ENCODE results near the gene TMEM200B. TPM values are rescaled to one million over a fixed set of nuclear protein-coding genes. Genes with fewer than 3 reads are reported as not detected.

Gene TMEM200B
- total and polyA plus RNA-seq, 7 donors, result 0.23 to 32.6 (median 24.6) TPM

DNA sequence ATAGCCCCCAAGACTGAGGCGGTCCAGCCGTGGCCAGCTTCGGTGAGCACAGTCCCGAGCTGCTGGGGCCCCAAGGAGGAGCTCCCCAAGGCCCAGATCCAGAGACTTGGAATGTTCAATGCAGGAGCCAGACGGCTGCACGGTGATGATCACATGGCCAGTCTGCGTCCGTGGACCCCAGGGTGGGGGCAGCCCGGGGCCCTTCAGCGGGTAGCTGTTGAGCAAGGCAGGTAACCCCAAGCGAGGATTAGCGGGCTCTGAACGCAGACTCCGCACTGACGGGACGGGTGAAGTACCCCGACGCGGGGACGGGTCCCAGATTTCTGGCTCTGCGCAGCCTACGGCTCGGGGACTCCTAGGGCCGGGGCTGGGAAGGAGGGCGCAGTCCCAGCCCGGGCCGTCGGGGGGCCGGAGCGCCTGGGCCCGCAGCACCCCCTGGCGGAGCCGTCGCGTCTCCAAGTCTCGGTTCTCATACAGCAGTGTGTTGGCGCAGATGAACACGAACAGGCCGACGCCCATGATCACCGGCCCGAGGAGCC is 2.7 kb downstream of the TMEM200B start:
- Histone ChIP-seq H3K27me3 (no peaks in the 10 kb centered on the region), H3K27ac (peak overlapping the region; percentile 96 to 99 (median 99)), H3K4me3 (peak overlapping the region; percentile 48 to 75 (median 72)), H3K9me3 (no peaks in the 10 kb centered on the region), H3K4me1 (peaks cover 0 to 61% (median 56%) of the 10 kb centered on the region in 4 donors), H3K36me3 (no peaks in the 10 kb centered on the region)
- 32 to 34% methylated on average over 42 of the region's 42 CpGs for WGBS, 2 donors
- intact Hi-C loops (cut with DNase I), result loop anchor here (5.0 to 10.0 kb wide), 4 partner anchors 39 to 1584 kb away; partner anchors contain the start of gene EPB41
- peak; percentile 83 for DNase-seq
- TF ChIP-seq EP300 (IDR thresholded peaks at IDR 0.05), result no peak
- peak; percentile 56 to 82 (median 77) for TF ChIP-seq CTCF (IDR thresholded peaks at IDR 0.05)
- no peak for TF ChIP-seq POLR2A (IDR thresholded peaks at IDR 0.05)
- TF ChIP-seq POLR2AphosphoS5 (IDR thresholded peaks at IDR 0.05), result peak in 1 of 4 donors; percentile 7

DNA sequence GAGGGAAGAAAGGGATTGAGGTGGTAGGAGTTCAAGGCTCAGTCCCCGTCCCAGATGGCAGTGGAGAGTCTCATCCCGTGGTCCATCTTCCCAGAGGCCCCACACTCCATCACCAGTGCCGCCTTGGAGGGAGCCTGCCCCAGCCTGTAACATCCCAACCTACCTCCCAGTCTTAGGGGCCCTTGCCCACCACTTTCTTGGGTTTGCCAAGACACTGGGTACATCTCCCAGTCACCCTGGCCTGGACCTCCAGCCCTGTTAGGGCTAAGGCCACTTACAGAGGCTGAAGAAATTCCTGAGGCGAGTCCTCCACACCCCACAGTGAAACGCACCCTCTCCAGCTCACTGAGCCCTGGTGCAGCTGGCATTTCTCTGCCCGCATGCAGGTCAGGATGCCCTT is 3.3 kb downstream of the TMEM200B start:
- Histone ChIP-seq H3K27me3 (no peaks in the 10 kb centered on the region), H3K4me3 (peak overlapping the region in 3 of 4 donors; percentile 48 to 75 (median 70)), H3K27ac (peak overlapping the region; percentile 7 to 99 (median 99)), H3K9me3 (no peaks in the 10 kb centered on the region), H3K36me3 (no peaks in the 10 kb centered on the region), H3K4me1 (peaks cover 0 to 55% (median 49%) of the 10 kb centered on the region in 4 donors)
- DNase-seq, result no peak
- whole genome bisulfite sequencing, 2 donors, result 91 to 92% methylated on average over 6 of the region's 6 CpGs
- intact Hi-C loops (cut with DNase I), result loop anchor here (5.0 to 10.0 kb wide), 4 partner anchors 38 to 1584 kb away; partner anchors contain the start of gene EPB41
- no peak for TF ChIP-seq CTCF (IDR thresholded peaks at IDR 0.05)
- no peak for TF ChIP-seq EP300 (IDR thresholded peaks at IDR 0.05)
- TF ChIP-seq POLR2A (IDR thresholded peaks at IDR 0.05), result no peak
- no peak for TF ChIP-seq POLR2AphosphoS5 (IDR thresholded peaks at IDR 0.05)

DNA sequence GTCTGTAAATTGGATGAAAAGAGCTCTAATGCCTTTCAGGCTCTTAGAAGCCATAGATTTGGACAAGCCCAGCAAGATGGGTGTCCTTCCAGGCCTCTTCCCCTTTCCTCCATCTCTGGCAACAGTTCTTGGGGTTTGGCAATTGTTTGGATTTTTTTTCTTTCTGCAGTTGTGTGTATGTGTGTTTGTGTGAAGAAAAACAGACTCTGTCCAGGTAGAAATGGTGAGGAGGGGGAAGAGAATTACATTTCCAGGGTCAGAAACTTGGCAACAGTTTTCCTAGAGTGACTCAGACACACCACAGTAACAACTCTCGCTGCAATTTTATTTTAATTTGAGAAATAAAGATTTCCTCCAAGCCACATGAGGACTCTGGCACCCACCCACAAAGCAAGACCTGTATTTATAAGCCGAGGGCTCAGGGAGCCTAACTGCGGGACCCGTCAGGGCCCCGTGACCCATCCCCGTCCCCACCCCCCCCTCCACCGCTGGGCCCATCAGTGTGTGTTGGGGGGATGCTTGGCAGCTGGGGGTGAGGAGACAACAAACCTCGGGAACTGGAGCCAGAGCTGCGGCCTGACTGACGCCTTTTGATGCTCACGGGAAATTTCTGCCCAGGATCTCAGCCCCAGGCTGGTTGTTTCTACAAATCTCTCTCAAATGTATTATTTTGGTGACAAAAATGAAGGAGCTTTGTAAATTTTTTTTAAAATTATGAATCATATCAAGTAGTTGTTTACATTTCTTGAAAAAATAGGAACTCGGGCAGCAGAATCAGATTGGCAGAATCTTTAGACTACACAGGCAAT is 4.4 kb downstream of the TMEM200B start:
- Histone ChIP-seq H3K4me3 (no peak overlapping the region), H3K4me1 (peaks cover 0 to 49% (median 43%) of the 10 kb centered on the region in 4 donors), H3K27ac (peak overlapping the region; percentile 7 to 99 (median 99)), H3K36me3 (no peaks in the 10 kb centered on the region), H3K27me3 (no peaks in the 10 kb centered on the region), H3K9me3 (no peaks in the 10 kb centered on the region)
- no peak for DNase-seq
- 81 to 85% methylated on average over 12 of the region's 12 CpGs for WGBS, 2 donors
- TF ChIP-seq EP300 (IDR thresholded peaks at IDR 0.05) (no peak), CTCF (IDR thresholded peaks at IDR 0.05) (no peak), POLR2A (IDR thresholded peaks at IDR 0.05) (no peak), POLR2AphosphoS5 (IDR thresholded peaks at IDR 0.05) (peak in 1 of 4 donors; percentile 35)
- intact Hi-C loops (cut with DNase I), result no loop called here

- Histone ChIP-seq H3K9me3 (no peaks in the 10 kb centered on the region), H3K4me1 (peaks cover 0 to 42% (median 36%) of the 10 kb centered on the region in 4 donors), H3K27me3 (no peaks in the 10 kb centered on the region), H3K4me3 (no peak overlapping the region), H3K36me3 (peaks cover 0 to 6% (median 0%) of the 10 kb centered on the region in 4 donors), H3K27ac (peak overlapping the region in 2 of 4 donors; percentile 25 to 99)
- WGBS, 2 donors, result 89 to 94% methylated on average over 2 of the region's 2 CpGs
- no peak for DNase-seq
- intact Hi-C loops (cut with DNase I), result no loop called here
- no peak for TF ChIP-seq POLR2AphosphoS5 (IDR thresholded peaks at IDR 0.05)
Measured at GRCh38 chr1:29117381-29117780, 6.3 kb downstream of the TMEM200B start.

DNA sequence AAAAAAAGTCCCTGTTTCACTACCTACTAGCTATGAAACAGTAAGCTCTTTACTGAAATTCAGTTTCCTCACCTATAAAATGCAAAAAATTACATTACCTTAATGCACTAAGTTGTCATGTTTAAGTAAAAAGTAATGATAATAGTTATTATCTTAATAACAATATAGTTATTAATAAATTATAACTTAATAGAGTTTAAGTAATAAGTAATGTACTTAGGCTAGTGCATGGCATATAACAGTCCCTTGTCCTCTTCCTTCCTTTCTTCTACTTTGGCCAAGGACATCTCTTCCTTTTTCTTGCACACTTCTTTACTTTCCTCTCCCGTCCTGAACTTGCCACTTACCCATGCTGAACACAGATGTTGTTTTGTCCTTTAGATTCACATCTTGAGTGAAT is 9.0 kb downstream of the TMEM200B start:
- TF ChIP-seq POLR2AphosphoS5 (IDR thresholded peaks at IDR 0.05) (no peak), CTCF (IDR thresholded peaks at IDR 0.05) (no peak), EP300 (IDR thresholded peaks at IDR 0.05) (no peak), POLR2A (IDR thresholded peaks at IDR 0.05) (no peak)
- H3K36me3 ChIP-seq, result peaks cover 0 to 14% (median 0%) of the 10 kb centered on the region in 4 donors
- H3K4me1 ChIP-seq, result peaks cover 5 to 16% (median 12%) of the 10 kb centered on the region in 4 donors
- 91 to 94% methylated on average over 1 of the region's 1 CpG for WGBS, 2 donors
- H3K27me3 ChIP-seq, result no peaks in the 10 kb centered on the region
- intact Hi-C loops (cut with DNase I), result no loop called here
- no peak overlapping the region for H3K4me3 ChIP-seq
- H3K27ac ChIP-seq, result no peak overlapping the region
- no peak for DNase-seq
- no peaks in the 10 kb centered on the region for H3K9me3 ChIP-seq
